HCT116 (cell line): Measurements from ENCODE around the gene FNDC3B. TPM values are rescaled to one million over a fixed set of nuclear protein-coding genes. Genes with fewer than 3 reads are reported as not detected.

Source experiments
- ATAC-seq: fragments of 200-7000 bp; cut with Tn5 transposase; 2 replicates; pipeline ENCODE4 v1.9.1; 2020; ENCODE audit warnings: mild to moderate bottlenecking, moderate library complexity
- BruUV-seq: library from RNA; stranded (reverse); fragments of 400-500 nt; replicated peaks from 2 replicates; lab custom pipeline; 2021; lab: Mats Ljungman, UMichigan
- CTCF ChIA-PET: fragments of 300-600 bp; sonication (Branson Sonifier 250); formaldehyde crosslinking; loops from one replicate; lab custom pipeline; 2021; ENCODE audit warnings: antibody characterized with exemption; lab: Charles Lee
- POLR2A ChIA-PET: fragments of 300-600, 350-600 bp; sonication (Branson Sonifier 250); formaldehyde crosslinking; loops from one replicate; lab custom pipeline; 2021; ENCODE audit warnings: antibody characterized with exemption; lab: Charles Lee
- RAD21 ChIA-PET, 2 experiments: fragments of 300-600 bp; sonication (Branson Sonifier 250); formaldehyde crosslinking; loops; one replicate each; lab custom pipeline; 2023; ENCODE audit warnings: low total read pairs in 2 of 2; ENCODE audit not compliant: uncharacterized antibody in 2 of 2, unreplicated experiment in 2 of 2, low non-redundant PET in 1 of 2; lab: Charles Lee
- DNase-seq: peaks from one replicate; pipeline ENCODE4 v3.0.0-alpha.2; 2010; ENCODE audit warnings: low read depth, low spot score
- H2AFZ ChIP-seq: fragments of 200-600 bp; shearing (Covaris generic), sonication (generic); 2 replicates; pipeline ENCODE4 v1.6.1; 2017; ENCODE audit warnings: low read depth, mixed run types, mixed read lengths, antibody characterized with exemption, low read length; ENCODE audit not compliant: poor library complexity, severe bottlenecking
- H3K27ac ChIP-seq: 2 replicates; pipeline ENCODE4 v1.5.1; 2012; ENCODE audit warnings: low read depth, low read length
- H3K27me3 ChIP-seq: fragments of 200-600 bp; sonication (generic); 2 replicates; pipeline ENCODE4 v1.6.1; 2016; ENCODE audit warnings: mixed run types, low read length, mixed read lengths; ENCODE audit not compliant: insufficient read depth
- H3K36me3 ChIP-seq, 2 experiments: fragments of 200-500 bp in 1 of 2; fragments of 200-600 bp in 1 of 2; sonication (Bioruptor generic) in 1 of 2; sonication (generic) in 1 of 2; 2 replicates each; pipeline versions ENCODE4 v1.5.1 to v1.6.1; 2014 to 2016; ENCODE audit warnings: low read length in 2 of 2, inconsistent platforms in 1 of 2, mixed read lengths in 1 of 2, mixed run types in 1 of 2; ENCODE audit not compliant: insufficient read depth in 2 of 2, control insufficient read depth in 1 of 2
- H3K4me1 ChIP-seq, 2 experiments: fragments of 200-600 bp in 1 of 2; sonication (generic) in 1 of 2; 2 replicates each; pipeline versions ENCODE4 v1.5.1 to v1.6.1; 2012 to 2017; ENCODE audit warnings: low read length in 2 of 2, inconsistent platforms in 1 of 2, mild to moderate bottlenecking in 1 of 2, mixed read lengths in 1 of 2, mixed run types in 1 of 2, moderate library complexity in 1 of 2; ENCODE audit not compliant: insufficient read depth in 2 of 2, control insufficient read depth in 1 of 2
- H3K4me2 ChIP-seq: fragments of 200-600 bp; sonication (generic); 2 replicates; pipeline ENCODE4 v1.6.1; 2017; ENCODE audit warnings: mixed run types, low read length, mixed read lengths
- H3K4me3 ChIP-seq, 2 experiments: fragments of 200-600 bp in 1 of 2; sonication (generic) in 1 of 2; replicated peaks in 1 of 2; 2 replicates each; pipeline ENCODE4 v1.5.1; 2011 to 2016; ENCODE audit warnings: low read length in 2 of 2, control low read depth in 1 of 2, low read depth in 1 of 2, mild to moderate bottlenecking in 1 of 2, mixed read lengths in 1 of 2, mixed run types in 1 of 2
- H3K79me2 ChIP-seq: fragments of 200-600 bp; sonication (generic); 2 replicates; pipeline ENCODE4 v1.6.1; 2017; ENCODE audit warnings: mild to moderate bottlenecking, mixed run types, low read length, moderate library complexity, mixed read lengths; ENCODE audit not compliant: insufficient read depth
- H3K9ac ChIP-seq: fragments of 200-600 bp; sonication (generic); 2 replicates; pipeline ENCODE4 v1.6.1; 2016; ENCODE audit warnings: low read length, mixed read lengths
- H3K9me2 ChIP-seq: fragments of 200-600 bp; sonication (generic), shearing (Covaris generic); 2 replicates; pipeline ENCODE4 v1.6.1; 2017; ENCODE audit warnings: mixed run types, mild to moderate bottlenecking, moderate library complexity; ENCODE audit not compliant: insufficient read depth
- H3K9me3 ChIP-seq, 2 experiments: fragments of 200-500 bp in 1 of 2; fragments of 200-600 bp in 1 of 2; sonication (Bioruptor generic) in 1 of 2; sonication (generic) in 1 of 2; 2 replicates each; pipeline ENCODE4 v1.6.1; 2014 to 2017; ENCODE audit warnings: low read length in 2 of 2, mixed read lengths in 2 of 2, inconsistent platforms in 1 of 2, low read depth in 1 of 2, mild to moderate bottlenecking in 1 of 2, mixed run types in 1 of 2, moderate library complexity in 1 of 2; ENCODE audit not compliant: control insufficient read depth in 1 of 2, insufficient read depth in 1 of 2
- H4K20me1 ChIP-seq: fragments of 200-600 bp; sonication (generic), shearing (Covaris generic); 2 replicates; pipeline ENCODE4 v1.6.1; 2017; ENCODE audit warnings: mixed run types, mild to moderate bottlenecking, moderate library complexity; ENCODE audit not compliant: insufficient read depth
- ATF3 ChIP-seq: IDR thresholded peaks from 2 replicates; pipeline ENCODE4 v1.6.1; 2012
- CBX3 ChIP-seq: IDR thresholded peaks from 2 replicates; pipeline ENCODE4 v1.6.1; 2012; ENCODE audit warnings: low read depth
- CTCF ChIP-seq, 3 experiments: fragments of 200-600 bp in 1 of 3; sonication (generic) in 1 of 3; IDR thresholded peaks in 2 of 3; conservative IDR thresholded peaks in 1 of 3; 2 replicates each; pipeline ENCODE4 v1.5.1; 2012 to 2017; ENCODE audit warnings: low read depth in 2 of 3, low read length in 2 of 3, antibody characterized with exemption in 1 of 3, borderline replicate concordance in 1 of 3, control low read depth in 1 of 3, mild to moderate bottlenecking in 1 of 3, mixed read lengths in 1 of 3, mixed run types in 1 of 3, moderate library complexity in 1 of 3; ENCODE audit not compliant: insufficient read depth in 1 of 3
- EGR1 ChIP-seq: IDR thresholded peaks from 2 replicates; pipeline ENCODE4 v1.6.1; 2012; ENCODE audit warnings: low read depth
- ELF1 ChIP-seq: IDR thresholded peaks from 2 replicates; pipeline ENCODE4 v1.6.1; 2012; ENCODE audit warnings: low read depth, borderline replicate concordance
- EZH2 ChIP-seq: fragments of 200-600 bp; sonication (generic); IDR thresholded peaks from 2 replicates; pipeline ENCODE4 v1.6.1; 2017; ENCODE audit warnings: antibody characterized with exemption, mixed run types
- EZH2phosphoT487 ChIP-seq: fragments of 200-600 bp; IDR thresholded peaks from 2 replicates; pipeline ENCODE4 v1.6.1; 2018; ENCODE audit warnings: antibody characterized with exemption, borderline replicate concordance
- FOSL1 ChIP-seq: IDR thresholded peaks from 2 replicates; pipeline ENCODE4 v1.6.1; 2012; ENCODE audit warnings: low read depth
- JUND ChIP-seq: IDR thresholded peaks from 2 replicates; pipeline ENCODE4 v1.6.1; 2012
- MAX ChIP-seq: IDR thresholded peaks from 2 replicates; pipeline ENCODE4 v1.6.1; 2012
- POLR2A ChIP-seq: IDR thresholded peaks from 2 replicates; pipeline ENCODE4 v1.7.0; 2011; ENCODE audit warnings: borderline replicate concordance; ENCODE audit not compliant: insufficient read depth, insufficient read length; ENCODE audit errors: extremely low read depth
- POLR2AphosphoS5 ChIP-seq: IDR thresholded peaks from 2 replicates; pipeline ENCODE4 v1.6.1; 2011; ENCODE audit warnings: mild to moderate bottlenecking, low read depth, low read length, moderate library complexity
- RAD21 ChIP-seq: IDR thresholded peaks from 2 replicates; pipeline ENCODE4 v1.6.1; 2012; ENCODE audit warnings: low read depth, mild to moderate bottlenecking
- REST ChIP-seq: IDR thresholded peaks from 2 replicates; pipeline ENCODE4 v1.6.1; 2012; ENCODE audit warnings: low read depth
- SP1 ChIP-seq: IDR thresholded peaks from 2 replicates; pipeline ENCODE4 v1.6.1; 2012; ENCODE audit warnings: low read depth
- TCF7L2 ChIP-seq: IDR thresholded peaks from 2 replicates; pipeline ENCODE4 v1.7.0; 2011; ENCODE audit warnings: borderline replicate concordance, inconsistent platforms; ENCODE audit not compliant: insufficient read depth, insufficient read length; ENCODE audit errors: extremely low read depth
- YY1 ChIP-seq: IDR thresholded peaks from 2 replicates; pipeline ENCODE4 v1.6.1; 2011; ENCODE audit warnings: low read length, low read depth, moderate library complexity, mild to moderate bottlenecking; ENCODE audit not compliant: insufficient replicate concordance; ENCODE audit errors: extremely low read depth
- ZBTB33 ChIP-seq: IDR thresholded peaks from 2 replicates; pipeline ENCODE4 v1.6.1; 2011; ENCODE audit warnings: mild to moderate bottlenecking, low read length, moderate library complexity; ENCODE audit not compliant: insufficient replicate concordance; ENCODE audit errors: extremely low read depth
- ZFX ChIP-seq: fragments of 450-650 bp; IDR thresholded peaks from 2 replicates; pipeline ENCODE4 v1.6.1; 2017
- ZNF274 ChIP-seq: fragments of 200-500 bp; sonication (Bioruptor generic); IDR thresholded peaks from 2 replicates; pipeline ENCODE4 v1.6.1; 2014; ENCODE audit warnings: mild to moderate bottlenecking, low read depth, low read length, inconsistent platforms
- intact Hi-C: fragments of 100-400 bp; cut with micrococcal nuclease; formaldehyde crosslinking; loops from 2 replicates; pipeline ENCODE4 v1.10.0; 2022
- total RNA-seq: library from RNA; stranded (reverse); gene quantifications from one replicate; pipeline ENCODE4 v1.2.1, GENCODE V29; 2021; ENCODE audit not compliant: unreplicated experiment

FNDC3B gene
- total RNA-seq, 1 experiment from 2014 or later = 45.7 TPM

- Histone ChIP-seq H3K27ac (no peak overlapping the region), H2AFZ (no peak overlapping the region), H3K9me3 (no peaks in the 10 kb centered on the region), H3K9ac (no peak overlapping the region), H3K4me1 (no peaks in the 10 kb centered on the region), H3K9me2 (no peaks in the 10 kb centered on the region), H3K4me2 (no peak overlapping the region), H3K4me3 (no peak overlapping the region), H3K79me2 (no peaks in the 10 kb centered on the region), H4K20me1 (no peaks in the 10 kb centered on the region), H3K36me3 (no peaks in the 10 kb centered on the region), H3K27me3 (no peaks in the 10 kb centered on the region)
- intact Hi-C loops = no loop called here
- no peak for DNase-seq
- ChIA-PET RAD21 (no interaction called here), CTCF (no interaction called here), POLR2A (no interaction called here)
- no peak for TF ChIP-seq POLR2A
- no peak for TF ChIP-seq CBX3
- no peak for TF ChIP-seq ZBTB33
- no peak for TF ChIP-seq REST
- no peak for TF ChIP-seq ZFX
- no peak for TF ChIP-seq YY1
- no peak for TF ChIP-seq SP1
- no peak for TF ChIP-seq EGR1
- no peak for TF ChIP-seq TCF7L2
- TF ChIP-seq POLR2AphosphoS5 = no peak
- no peak for TF ChIP-seq ELF1
- TF ChIP-seq CTCF (IDR thresholded peaks at IDR 0.05 in 2 of 3, conservative IDR thresholded peaks at IDR 0.05 in 1 of 3; ENCODE audit: borderline replicate concordance in 1 of 3, insufficient read depth in 1 of 3, low read depth in 2 of 3, low read length in 2 of 3) = no peak
- TF ChIP-seq JUND = no peak
- no peak for TF ChIP-seq ZNF274
- no peak for TF ChIP-seq RAD21
- no peak for TF ChIP-seq EZH2
- no peak for TF ChIP-seq ATF3
- no peak for TF ChIP-seq FOSL1
- TF ChIP-seq MAX = no peak
- TF ChIP-seq EZH2phosphoT487 = no peak
- no peak for ATAC-seq
- BruUV-seq = no TSS peak
Observed at GRCh38 chr3:172272698-172273097, 233.3 kb downstream of the FNDC3B start.
